Esophagus squamous epithelium (tissue), 4 donors: ENCODE measurements around the gene CDC14C.

Experiments
- POLR2A ChIP-seq, 4 donors: fragments of 450-650 bp; IDR thresholded peaks; one replicate each; pipeline ENCODE4 v1.6.1; 2017; ENCODE audit warnings: antibody characterized with exemption in 4 of 4, mild to moderate bottlenecking in 4 of 4, moderate library complexity in 3 of 4
- TF ChIP-seq, protein P1 (sequence below), 6 experiments: fragments of 450-650 bp in 4 of 6; fragments of 200-600 bp in 2 of 6; sonication (generic) in 2 of 6; IDR thresholded peaks; one replicate each; pipeline ENCODE4 v1.5.1; 2016 to 2019; ENCODE audit warnings: antibody characterized with exemption in 6 of 6, mild to moderate bottlenecking in 4 of 6, moderate library complexity in 4 of 6

DNA sequence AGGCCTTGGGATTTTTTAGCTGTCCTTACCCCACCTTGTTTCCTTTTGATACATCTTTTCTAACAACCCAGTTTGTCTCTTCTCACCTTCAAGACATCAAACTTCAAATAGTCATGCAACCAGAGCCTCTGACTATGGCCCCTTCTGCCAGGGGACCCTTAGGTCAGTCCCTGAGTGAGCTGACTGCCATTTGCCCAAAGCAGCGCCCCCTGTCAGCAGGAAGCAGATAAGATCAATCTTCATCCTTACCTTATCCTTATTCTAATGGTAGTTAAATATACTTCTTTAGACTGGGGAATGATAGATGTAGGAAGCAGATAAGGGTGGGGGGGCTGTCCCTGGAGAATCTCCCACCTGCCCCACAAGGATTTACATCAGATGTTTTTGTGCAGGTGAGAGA is 29.8 kb upstream of the CDC14C start:
- TF ChIP-seq, protein P1, sequence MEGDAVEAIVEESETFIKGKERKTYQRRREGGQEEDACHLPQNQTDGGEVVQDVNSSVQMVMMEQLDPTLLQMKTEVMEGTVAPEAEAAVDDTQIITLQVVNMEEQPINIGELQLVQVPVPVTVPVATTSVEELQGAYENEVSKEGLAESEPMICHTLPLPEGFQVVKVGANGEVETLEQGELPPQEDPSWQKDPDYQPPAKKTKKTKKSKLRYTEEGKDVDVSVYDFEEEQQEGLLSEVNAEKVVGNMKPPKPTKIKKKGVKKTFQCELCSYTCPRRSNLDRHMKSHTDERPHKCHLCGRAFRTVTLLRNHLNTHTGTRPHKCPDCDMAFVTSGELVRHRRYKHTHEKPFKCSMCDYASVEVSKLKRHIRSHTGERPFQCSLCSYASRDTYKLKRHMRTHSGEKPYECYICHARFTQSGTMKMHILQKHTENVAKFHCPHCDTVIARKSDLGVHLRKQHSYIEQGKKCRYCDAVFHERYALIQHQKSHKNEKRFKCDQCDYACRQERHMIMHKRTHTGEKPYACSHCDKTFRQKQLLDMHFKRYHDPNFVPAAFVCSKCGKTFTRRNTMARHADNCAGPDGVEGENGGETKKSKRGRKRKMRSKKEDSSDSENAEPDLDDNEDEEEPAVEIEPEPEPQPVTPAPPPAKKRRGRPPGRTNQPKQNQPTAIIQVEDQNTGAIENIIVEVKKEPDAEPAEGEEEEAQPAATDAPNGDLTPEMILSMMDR (IDR thresholded peaks at IDR 0.05), result no peak
- no peak for TF ChIP-seq POLR2A (IDR thresholded peaks at IDR 0.05)
